Smooth muscle cell (in vitro differentiated cells): ENCODE results near the gene C10orf143. TPM values are rescaled to one million over a fixed set of nuclear protein-coding genes. Genes with fewer than 3 reads are reported as not detected.

Source experiments
- DNase-seq: peaks from one replicate; lab custom pipeline; 2025; ENCODE audit not compliant: unreplicated experiment; lab: John Stamatoyannopoulos, UW
- H2AFZ ChIP-seq: fragments of 200-600 bp; sonication (generic); 2 replicates; pipeline ENCODE4 v1.6.0; 2016; ENCODE audit warnings: antibody characterized with exemption, low read depth, mild to moderate bottlenecking
- H3F3A ChIP-seq: fragments of 200-600 bp; sonication (generic); 2 replicates; pipeline ENCODE4 v1.6.0; 2017; ENCODE audit warnings: antibody characterized with exemption, low read depth
- H3K27ac ChIP-seq: fragments of 200-600 bp; sonication (generic); 2 replicates; pipeline ENCODE4 v1.5.1; 2016; ENCODE audit warnings: low read depth, mild to moderate bottlenecking
- H3K27me3 ChIP-seq: fragments of 200-600 bp; sonication (generic); 2 replicates; pipeline ENCODE4 v1.6.1; 2016; ENCODE audit warnings: low read depth, mild to moderate bottlenecking
- H3K36me3 ChIP-seq: fragments of 200-600 bp; sonication (generic); 2 replicates; pipeline ENCODE4 v1.5.1; 2016; ENCODE audit warnings: low read depth
- H3K4me1 ChIP-seq: fragments of 200-600 bp; sonication (generic); 2 replicates; pipeline ENCODE4 v1.5.1; 2016; ENCODE audit warnings: low read depth
- H3K4me2 ChIP-seq: fragments of 200-600 bp; sonication (generic); 2 replicates; pipeline ENCODE4 v1.6.0; 2016; ENCODE audit warnings: mild to moderate bottlenecking
- H3K4me3 ChIP-seq: fragments of 200-600 bp; sonication (generic); 2 replicates; pipeline ENCODE4 v1.5.1; 2016; ENCODE audit warnings: mild to moderate bottlenecking
- H3K79me2 ChIP-seq: fragments of 200-600 bp; sonication (generic); 2 replicates; pipeline ENCODE4 v1.6.0; 2016; ENCODE audit warnings: low read depth, mild to moderate bottlenecking
- H3K9ac ChIP-seq: fragments of 200-600 bp; sonication (generic); 2 replicates; pipeline ENCODE4 v1.6.0; 2016; ENCODE audit warnings: low read depth
- H3K9me3 ChIP-seq: fragments of 200-600 bp; sonication (generic); replicated peaks from 2 replicates; pipeline ENCODE4 v1.5.1; 2016; ENCODE audit warnings: low read depth
- H4K20me1 ChIP-seq: fragments of 200-600 bp; sonication (generic); 2 replicates; pipeline ENCODE4 v1.6.0; 2016; ENCODE audit warnings: low read depth
- WGBS: methylation state at CpG from one replicate; pipeline ENCODE4 v1.1.7; 2016; ENCODE audit warnings: low lambda C conversion rate; 5-methylcytosine and 5-hydroxymethylcytosine counted together
- polyA plus RNA-seq: library from polyadenylated mRNA; unstranded; fragments of >200 nt; fragmentation: Nextera tagmentation; extraction: Ambion mirVana; gene quantifications from 2 replicates; pipeline ENCODE4 v1.2.1, GENCODE V29; 2016
- total RNA-seq: library from RNA; depleted of rRNA; stranded (reverse); fragments of >200 nt; gene quantifications from 2 replicates; pipeline ENCODE4 v1.2.3, GENCODE V29; 2014
- TF ChIP-seq, protein P1 (sequence below): fragments of 200-600 bp; sonication (generic); IDR thresholded peaks from 2 replicates; pipeline ENCODE4 v1.5.1; 2017; ENCODE audit warnings: borderline replicate concordance, mild to moderate bottlenecking, antibody characterized with exemption; ENCODE audit not compliant: insufficient read depth, poor library complexity, severe bottlenecking

C10orf143 gene
- total and polyA plus RNA-seq, 2 experiments from 2014 or later: 2.0 TPM; not detected in 1

DNA sequence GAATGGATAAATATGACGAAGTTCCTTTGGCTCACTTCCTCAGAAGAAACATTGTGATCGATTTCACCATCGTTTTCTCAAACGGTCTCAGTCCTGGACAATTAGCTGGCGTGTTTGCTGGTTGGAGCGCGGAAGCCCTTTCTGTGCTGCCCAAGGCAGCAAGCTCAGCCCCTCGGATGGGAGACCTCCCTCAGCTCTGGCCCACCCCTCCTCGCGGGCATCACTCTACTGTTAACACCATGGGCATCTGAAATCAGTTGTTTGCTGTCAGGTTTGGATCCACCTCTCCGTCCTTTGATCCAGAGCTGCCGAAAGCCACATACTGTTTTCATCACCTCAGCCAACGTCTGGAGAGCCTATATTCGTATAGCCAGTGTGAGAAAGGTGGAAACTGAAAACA is 68.2 kb downstream of the C10orf143 start:
- no peak overlapping the region for H3K4me2 ChIP-seq
- WGBS: 80% methylated on average over 14 of the region's 14 CpGs
- H3F3A ChIP-seq: no peaks in the 10 kb centered on the region
- H3K79me2 ChIP-seq: no peaks in the 10 kb centered on the region
- DNase-seq: no peak
- no peak overlapping the region for H3K4me3 ChIP-seq
- no peaks in the 10 kb centered on the region for H3K4me1 ChIP-seq
- H4K20me1 ChIP-seq: no peaks in the 10 kb centered on the region
- no peaks in the 10 kb centered on the region for H3K36me3 ChIP-seq
- no peak overlapping the region for H3K9ac ChIP-seq
- H2AFZ ChIP-seq: no peak overlapping the region
- H3K27ac ChIP-seq: no peak overlapping the region
- no peaks in the 10 kb centered on the region for H3K9me3 ChIP-seq
- peaks cover 15% of the 10 kb centered on the region for H3K27me3 ChIP-seq
- TF ChIP-seq, protein P1, sequence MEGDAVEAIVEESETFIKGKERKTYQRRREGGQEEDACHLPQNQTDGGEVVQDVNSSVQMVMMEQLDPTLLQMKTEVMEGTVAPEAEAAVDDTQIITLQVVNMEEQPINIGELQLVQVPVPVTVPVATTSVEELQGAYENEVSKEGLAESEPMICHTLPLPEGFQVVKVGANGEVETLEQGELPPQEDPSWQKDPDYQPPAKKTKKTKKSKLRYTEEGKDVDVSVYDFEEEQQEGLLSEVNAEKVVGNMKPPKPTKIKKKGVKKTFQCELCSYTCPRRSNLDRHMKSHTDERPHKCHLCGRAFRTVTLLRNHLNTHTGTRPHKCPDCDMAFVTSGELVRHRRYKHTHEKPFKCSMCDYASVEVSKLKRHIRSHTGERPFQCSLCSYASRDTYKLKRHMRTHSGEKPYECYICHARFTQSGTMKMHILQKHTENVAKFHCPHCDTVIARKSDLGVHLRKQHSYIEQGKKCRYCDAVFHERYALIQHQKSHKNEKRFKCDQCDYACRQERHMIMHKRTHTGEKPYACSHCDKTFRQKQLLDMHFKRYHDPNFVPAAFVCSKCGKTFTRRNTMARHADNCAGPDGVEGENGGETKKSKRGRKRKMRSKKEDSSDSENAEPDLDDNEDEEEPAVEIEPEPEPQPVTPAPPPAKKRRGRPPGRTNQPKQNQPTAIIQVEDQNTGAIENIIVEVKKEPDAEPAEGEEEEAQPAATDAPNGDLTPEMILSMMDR: no peak

DNA sequence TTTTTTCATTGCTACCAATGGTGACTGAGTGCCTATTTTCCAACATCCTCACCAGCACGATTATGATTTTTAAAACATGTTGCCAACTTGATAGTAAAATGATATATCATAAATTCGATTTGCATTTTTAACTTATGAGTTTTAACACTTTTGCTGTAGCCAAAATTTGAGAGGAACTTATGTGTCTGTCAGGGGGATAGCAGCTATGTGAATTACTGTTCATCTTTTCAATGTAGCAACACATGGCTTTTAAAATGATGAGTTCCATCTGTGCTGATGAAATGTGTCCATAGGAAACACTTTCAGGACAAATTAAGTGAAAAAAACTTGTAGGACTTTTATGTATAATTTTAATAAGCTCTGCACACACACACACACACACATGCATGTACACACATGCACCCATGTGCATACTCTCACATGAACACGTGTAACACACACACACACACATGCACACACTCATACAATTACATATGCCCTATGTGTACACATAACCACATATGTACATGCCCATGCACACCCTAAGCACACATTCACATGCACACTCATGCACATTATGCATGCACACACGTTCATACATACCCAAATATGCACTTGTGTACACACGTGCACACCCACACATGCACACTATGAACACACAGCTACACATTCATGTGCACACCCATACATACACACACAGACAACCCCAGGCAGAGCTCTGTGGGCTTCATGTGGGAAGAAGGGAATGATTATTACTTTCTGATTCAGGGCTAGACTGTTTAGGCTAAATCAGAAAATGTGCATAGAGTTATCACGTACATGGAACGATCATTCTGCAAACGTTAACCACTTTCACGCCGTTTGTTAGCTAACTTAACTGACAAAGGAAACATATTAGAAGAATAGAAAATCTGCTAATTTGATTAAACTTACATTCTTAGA is 68.9 kb downstream of the C10orf143 start:
- no peaks in the 10 kb centered on the region for H3K4me1 ChIP-seq

DNA sequence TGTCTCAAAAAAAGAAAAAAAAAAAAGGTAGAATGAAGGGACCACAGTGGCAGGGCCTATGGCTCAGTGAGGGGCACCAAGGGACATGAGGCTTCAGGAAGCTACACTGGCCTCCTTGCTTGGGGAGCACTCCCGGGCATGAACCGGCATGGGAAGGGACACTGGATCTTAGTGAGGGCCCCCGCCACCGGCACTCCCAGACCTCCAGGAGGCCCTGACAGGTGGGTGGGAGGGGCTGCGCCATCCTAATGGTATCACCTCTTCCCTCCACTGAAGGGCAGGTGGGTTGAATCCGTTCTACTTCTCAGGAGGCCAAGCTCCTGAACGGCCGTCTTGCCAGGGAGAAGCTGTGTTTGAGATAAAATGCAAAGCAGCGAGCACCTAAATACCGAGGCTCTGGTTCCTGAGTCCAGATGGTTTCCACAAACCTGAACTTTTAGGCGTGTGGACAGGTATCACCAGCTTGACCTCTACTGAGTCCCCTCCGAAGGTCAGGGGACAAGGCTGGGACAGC is 69.8 kb downstream of the C10orf143 start:
- no peaks in the 10 kb centered on the region for H4K20me1 ChIP-seq
- no peak overlapping the region for H2AFZ ChIP-seq
- no peak for DNase-seq
- peaks cover 19% of the 10 kb centered on the region for H3K27me3 ChIP-seq
- no peaks in the 10 kb centered on the region for H3K4me1 ChIP-seq
- H3K4me3 ChIP-seq: no peak overlapping the region
- no peaks in the 10 kb centered on the region for H3F3A ChIP-seq
- no peak overlapping the region for H3K4me2 ChIP-seq
- WGBS: 82% methylated on average over 12 of the region's 12 CpGs
- H3K9ac ChIP-seq: no peak overlapping the region
- H3K79me2 ChIP-seq: no peaks in the 10 kb centered on the region
- no peak overlapping the region for H3K27ac ChIP-seq
- TF ChIP-seq, protein P1: no peak
- H3K36me3 ChIP-seq: no peaks in the 10 kb centered on the region
- no peaks in the 10 kb centered on the region for H3K9me3 ChIP-seq

More for the DNA sequence above, 68.9 kb downstream of the C10orf143 start:
- Histone ChIP-seq H3K4me3 (no peak overlapping the region), H3K79me2 (no peaks in the 10 kb centered on the region), H4K20me1 (no peaks in the 10 kb centered on the region), H3K4me2 (no peak overlapping the region), H2AFZ (no peak overlapping the region), H3F3A (no peaks in the 10 kb centered on the region), H3K9ac (no peak overlapping the region), H3K36me3 (no peaks in the 10 kb centered on the region), H3K27ac (no peak overlapping the region), H3K27me3 (peaks cover 15% of the 10 kb centered on the region), H3K9me3 (no peaks in the 10 kb centered on the region)
- TF ChIP-seq, protein P1: no peak
- 85% methylated on average over 10 of the region's 10 CpGs for WGBS
- no peak for DNase-seq
